Prostate gland (tissue), 2 donors: ENCODE measurements around the gene TXNL4A.

Experiments
- CTCF ChIP-seq, 4 experiments: fragments of 200-600 bp in 2 of 4; fragments of 450-650 bp in 2 of 4; sonication (generic) in 2 of 4; IDR thresholded peaks; 1 replicate in 3 of 4; 2 replicates in 1 of 4; pipeline ENCODE4 v1.5.1; 2016 to 2019; ENCODE audit warnings: antibody characterized with exemption in 4 of 4, mild to moderate bottlenecking in 2 of 4, moderate library complexity in 2 of 4
- POLR2A ChIP-seq: fragments of 450-650 bp; IDR thresholded peaks from one replicate; pipeline ENCODE4 v1.6.1; 2016; ENCODE audit warnings: antibody characterized with exemption, mild to moderate bottlenecking
- POLR2AphosphoS5 ChIP-seq: sonication (generic); formaldehyde crosslinking; IDR thresholded peaks from one replicate; pipeline ENCODE4 v1.6.1; 2017; ENCODE audit warnings: antibody characterized with exemption

GRCh38 chr18:79991494-79991893, 3.1 kb upstream of the TXNL4A start:
- no peak for TF ChIP-seq POLR2A
- TF ChIP-seq CTCF (IDR thresholded peaks at IDR 0.05), result no peak
- no peak for TF ChIP-seq POLR2AphosphoS5
